HG02870 (cell line): Measurements from ENCODE around the gene OR7A10.
"Not testable (repeated sequence)": the region's sequence is repeated elsewhere in the genome, so short reads cannot be mapped to it uniquely, and the experiment has no call there.

Experiments used
- ATAC-seq: cut with Tn5 transposase; IDR thresholded peaks from one replicate; pipeline ENCODE4 v1.9.1; 2021; ENCODE audit warnings: mild to moderate bottlenecking, moderate library complexity; ENCODE audit not compliant: unreplicated experiment

The OR7A10 gene

DNA sequence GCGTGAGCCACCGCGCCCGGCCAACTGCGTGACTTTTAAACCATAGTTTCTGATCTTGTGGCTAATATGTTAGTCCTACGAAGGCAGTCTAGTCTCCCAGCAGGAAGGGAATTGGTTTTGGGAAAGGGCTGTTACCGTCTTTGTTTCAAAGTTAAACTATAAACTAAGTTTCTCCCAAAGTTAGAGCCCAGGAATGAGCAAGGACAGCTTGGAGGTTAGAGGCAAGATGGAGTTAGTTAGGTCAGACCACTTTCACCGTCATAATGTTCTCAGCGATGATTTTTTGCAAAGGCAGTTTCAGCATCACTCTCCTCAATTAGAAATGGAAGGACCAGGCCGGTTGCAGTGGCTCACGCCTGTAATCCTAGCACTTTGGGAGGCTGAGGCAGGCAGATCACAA, 52.7 kb downstream of the OR7A10 start:
- no peak for ATAC-seq

DNA sequence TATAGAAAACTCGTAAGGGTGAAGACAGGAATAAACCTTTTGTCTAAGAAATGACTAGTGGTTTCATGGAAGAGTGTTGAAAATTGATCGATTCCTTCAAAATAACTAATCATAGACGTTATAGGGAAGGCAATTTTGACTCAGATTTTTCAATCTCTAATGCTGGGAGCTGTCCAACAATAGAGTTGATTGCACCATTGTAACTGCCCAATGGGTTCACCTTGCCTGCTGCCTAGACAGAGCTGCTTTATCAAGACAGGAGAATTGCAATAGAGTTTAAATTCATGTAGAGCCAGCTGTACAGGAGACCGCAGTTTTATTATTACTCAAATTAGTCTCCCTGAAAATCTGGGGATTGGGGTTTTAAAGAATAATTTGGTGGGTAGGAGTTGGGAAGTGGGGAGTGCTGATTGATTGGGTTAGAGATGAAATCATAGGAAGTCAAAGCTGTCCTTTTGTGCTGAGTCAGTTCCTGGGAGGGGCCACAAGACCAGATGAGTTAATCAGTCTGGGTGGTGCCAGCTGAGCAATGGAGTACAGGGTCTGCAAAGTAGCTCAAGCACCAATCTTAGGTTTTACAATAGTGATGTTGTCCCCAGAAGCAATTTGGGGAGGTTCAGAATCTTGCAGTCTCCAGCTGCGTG, 53.5 kb downstream of the OR7A10 start:
- no peak for ATAC-seq

DNA sequence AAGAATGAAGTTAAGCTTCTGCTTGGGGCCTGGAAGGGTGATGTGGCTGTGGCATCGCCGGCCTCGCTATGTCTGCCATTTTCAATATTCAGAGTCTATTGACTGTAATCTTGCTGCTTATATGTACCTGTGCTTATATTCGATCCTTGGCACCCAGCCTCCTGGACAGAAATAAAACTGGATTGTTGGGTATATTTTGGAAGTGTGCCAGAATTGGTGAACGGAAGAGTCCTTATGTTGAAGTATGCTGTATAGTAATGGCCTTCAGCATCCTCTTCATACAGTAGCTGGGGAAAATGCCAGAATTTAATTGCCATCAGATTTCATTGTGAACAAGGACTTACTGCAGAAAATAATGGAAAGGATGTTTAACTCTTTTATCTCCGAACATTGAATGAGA, 56.5 kb downstream of the OR7A10 start:
- ATAC-seq = not testable (repeated sequence)
